Spinal cord (tissue), 10 donors: Measurements from ENCODE around the gene WBP2NL. TPM values are rescaled to one million over a fixed set of nuclear protein-coding genes. Genes with fewer than 3 reads are reported as not detected.

Experiments
- DNase-seq, 6 donors: peaks; one replicate each; pipeline versions ENCODE4 v3.0.0 to v3.0.0-alpha.2; 2013 to 2015; ENCODE audit warnings: low spot score in 6 of 6, low read depth in 4 of 6
- H3K27ac ChIP-seq: one replicate; pipeline ENCODE4 v1.5.1; 2013; ENCODE audit warnings: low read depth, low read length, control low read depth
- H3K27me3 ChIP-seq: one replicate; pipeline ENCODE4 v1.6.1; 2013; ENCODE audit warnings: low read length; ENCODE audit not compliant: control insufficient read depth, insufficient read depth
- H3K36me3 ChIP-seq: one replicate; pipeline ENCODE4 v1.6.1; 2013; ENCODE audit warnings: low read length; ENCODE audit not compliant: control insufficient read depth, insufficient read depth
- H3K4me1 ChIP-seq: one replicate; pipeline ENCODE4 v1.6.1; 2013; ENCODE audit warnings: low read length; ENCODE audit not compliant: control insufficient read depth, insufficient read depth
- H3K4me3 ChIP-seq: one replicate; pipeline ENCODE4 v1.5.1; 2013; ENCODE audit warnings: low read depth, low read length, control low read depth
- H3K9me3 ChIP-seq: one replicate; pipeline ENCODE4 v1.6.1; 2013; ENCODE audit warnings: low read length; ENCODE audit not compliant: control insufficient read depth, insufficient read depth
- WGBS: methylation state at CpG from one replicate; pipeline ENCODE4 v1.1.5; 2013; ENCODE audit warnings: missing lambda C conversion rate; ENCODE audit not compliant: insufficient coverage; 5-methylcytosine and 5-hydroxymethylcytosine counted together
- polyA plus RNA-seq, 2 donors: library from polyadenylated mRNA; unstranded; fragments of 120-200 nt; gene quantifications; one replicate each; pipeline ENCODE4 v1.2.1, GENCODE V29; 2013; ENCODE audit not compliant: insufficient read length in 2 of 2
- total RNA-seq, 2 donors: library from RNA; depleted of rRNA in 1 of 2; stranded (reverse); fragments of 120-200 nt in 1 of 2; fragments of >200 nt in 1 of 2; gene quantifications; one replicate each; pipeline versions ENCODE4 v1.2.3 to v1.2.4, GENCODE V29; 2013 to 2014
- donor health status: healthy.

The WBP2NL gene
- total and polyA plus RNA-seq, 4 donors: 2.4 to 6.2 (median 3.7) TPM

DNA sequence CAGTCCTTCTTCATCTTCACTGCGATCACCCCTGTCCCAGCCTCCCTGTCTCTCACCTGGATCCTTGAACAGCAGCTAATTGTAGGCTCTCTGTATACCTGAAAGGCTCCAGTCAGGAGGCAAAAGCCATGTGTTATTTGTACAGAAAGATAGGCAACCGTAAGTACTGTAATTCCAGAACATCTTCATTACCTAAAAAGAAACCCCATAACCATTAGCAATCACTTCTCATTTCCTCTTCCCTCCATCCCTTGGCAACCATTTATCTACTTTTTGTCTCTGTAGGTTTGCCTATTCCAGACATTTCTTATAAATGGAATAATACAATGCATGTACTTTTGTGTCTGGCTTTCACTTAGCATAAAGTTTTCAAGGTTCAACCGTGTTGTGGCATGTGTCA, 54.2 kb downstream of the WBP2NL start:
- peaks cover 5% of the 10 kb centered on the region for H3K9me3 ChIP-seq
- no peak for DNase-seq
- no peaks in the 10 kb centered on the region for H3K36me3 ChIP-seq
- no peak overlapping the region for H3K27ac ChIP-seq
- no peaks in the 10 kb centered on the region for H3K4me1 ChIP-seq
- WGBS: 90% methylated on average over 2 of the region's 3 CpGs
- H3K4me3 ChIP-seq: no peak overlapping the region
- no peaks in the 10 kb centered on the region for H3K27me3 ChIP-seq

DNA sequence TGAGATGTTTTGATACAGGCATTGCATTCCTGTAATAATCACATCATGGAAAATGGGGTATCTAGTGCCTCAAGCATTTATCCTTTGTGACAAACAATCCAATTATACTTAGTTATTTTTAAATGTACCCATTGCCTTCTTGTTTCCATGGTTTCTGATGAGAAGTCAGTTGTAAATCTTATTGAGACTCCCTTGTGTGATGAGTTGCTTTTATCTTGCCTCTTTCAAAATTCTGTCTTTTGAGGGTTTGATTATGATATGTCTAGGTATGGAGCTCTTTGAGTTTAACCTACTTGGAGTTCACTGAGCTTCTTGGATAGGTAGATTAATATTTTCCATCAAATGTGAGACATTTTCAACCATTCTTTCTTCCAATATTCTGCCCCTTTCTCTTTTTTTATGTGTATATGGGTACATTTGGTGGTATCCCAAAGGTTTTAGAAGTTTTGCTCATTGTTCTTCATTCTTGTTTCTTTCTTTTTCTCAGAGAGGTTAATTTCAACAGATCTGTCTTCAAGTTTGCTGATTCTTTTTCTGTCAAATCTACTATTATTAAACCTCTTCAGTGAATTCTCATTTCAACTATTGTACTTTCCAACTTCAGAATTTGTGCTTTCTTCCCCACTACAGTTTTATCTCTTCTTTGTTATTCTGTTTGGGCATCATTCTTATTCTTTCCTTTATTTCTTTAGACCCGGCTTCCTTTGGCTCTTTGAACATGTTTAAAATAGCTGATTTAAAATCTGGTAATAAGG, 58.3 kb downstream of the WBP2NL start:
- peaks cover 29% of the 10 kb centered on the region for H3K36me3 ChIP-seq
- no peak overlapping the region for H3K4me3 ChIP-seq
- H3K4me1 ChIP-seq: no peaks in the 10 kb centered on the region
- H3K9me3 ChIP-seq: peaks cover 5% of the 10 kb centered on the region
- no peak overlapping the region for H3K27ac ChIP-seq
- no CpG with 5 or more reads among the region's 1 CpG for WGBS
- no peaks in the 10 kb centered on the region for H3K27me3 ChIP-seq
- no peak for DNase-seq

GRCh38 chr22:42060489-42060888, 61.9 kb downstream of the WBP2NL start:
- Histone ChIP-seq H3K4me1 (no peaks in the 10 kb centered on the region), H3K36me3 (peaks cover 43% of the 10 kb centered on the region), H3K27ac (no peak overlapping the region), H3K27me3 (no peaks in the 10 kb centered on the region), H3K9me3 (peaks cover 5% of the 10 kb centered on the region), H3K4me3 (no peak overlapping the region)
- WGBS: 100% methylated on average over 1 of the region's 5 CpGs
- no peak for DNase-seq

- no peak overlapping the region for H3K4me3 ChIP-seq
- H3K36me3 ChIP-seq: peaks cover 49% of the 10 kb centered on the region
- no peak overlapping the region for H3K27ac ChIP-seq
- H3K4me1 ChIP-seq: no peaks in the 10 kb centered on the region
- H3K27me3 ChIP-seq: no peaks in the 10 kb centered on the region
- 97% methylated on average over 7 of the region's 7 CpGs for whole genome bisulfite sequencing
- H3K9me3 ChIP-seq: peaks cover 5% of the 10 kb centered on the region
- DNase-seq: no peak
Measured at GRCh38 chr22:42061041-42061440, 62.5 kb downstream of the WBP2NL start.

DNA sequence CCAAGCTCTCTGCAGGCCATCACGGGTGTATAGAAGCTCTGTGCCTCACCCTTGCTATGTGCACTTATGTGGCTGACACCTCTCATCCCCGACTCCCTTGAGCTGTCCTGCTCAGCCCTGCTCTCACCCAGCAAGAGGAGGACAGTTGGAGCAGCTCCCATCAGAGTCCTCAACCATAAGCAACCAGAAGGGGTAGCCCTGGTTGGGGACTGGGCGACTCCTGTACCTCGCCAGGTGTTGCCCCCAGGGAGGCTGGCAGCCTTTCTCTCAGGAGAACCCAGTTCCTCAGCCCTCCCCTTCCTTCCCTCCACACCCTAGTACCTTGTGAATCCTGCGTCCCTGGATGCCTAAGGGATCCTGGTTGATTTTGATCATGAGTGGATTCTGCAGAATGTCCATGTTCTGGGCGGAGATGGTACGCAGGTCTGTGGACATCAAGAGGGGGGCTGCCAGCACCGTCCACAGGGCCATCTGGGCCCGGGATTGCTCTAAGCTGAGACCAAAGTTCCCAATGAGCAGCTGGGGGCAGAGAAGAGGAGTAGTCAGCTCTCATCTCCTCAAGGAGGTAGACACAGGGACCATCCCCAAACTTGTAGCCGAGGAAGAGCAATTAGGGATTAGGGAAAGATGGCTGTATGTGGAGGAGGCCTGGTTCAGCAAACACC, 64.0 kb downstream of the WBP2NL start:
- Histone ChIP-seq H3K36me3 (peaks cover 65% of the 10 kb centered on the region), H3K9me3 (no peaks in the 10 kb centered on the region), H3K4me1 (no peaks in the 10 kb centered on the region), H3K27ac (no peak overlapping the region), H3K27me3 (no peaks in the 10 kb centered on the region), H3K4me3 (no peak overlapping the region)
- WGBS: 95% methylated on average over 8 of the region's 10 CpGs
- DNase-seq: no peak

DNA sequence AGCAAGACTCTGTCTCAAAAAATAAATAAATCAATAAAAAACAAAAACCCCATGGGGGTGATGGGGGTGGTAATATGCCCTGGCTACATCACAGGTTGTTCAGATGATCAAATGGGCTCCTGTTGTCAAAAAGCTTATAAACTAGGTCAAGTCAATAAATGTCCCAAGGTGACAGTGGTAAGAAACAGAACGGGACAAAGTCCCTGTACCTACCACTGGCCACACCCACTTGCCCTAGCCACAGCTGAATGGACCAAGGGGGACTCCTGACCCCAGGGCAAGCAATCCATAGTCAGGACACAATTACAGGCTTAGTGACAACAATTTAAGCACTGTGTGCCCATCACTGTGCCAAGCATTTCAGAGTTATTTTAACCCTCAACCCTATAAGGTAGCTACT, 66.0 kb downstream of the WBP2NL start:
- 86% methylated on average over 1 of the region's 1 CpG for WGBS
- no peaks in the 10 kb centered on the region for H3K27me3 ChIP-seq
- DNase-seq: no peak
- H3K27ac ChIP-seq: no peak overlapping the region
- no peaks in the 10 kb centered on the region for H3K9me3 ChIP-seq
- H3K4me1 ChIP-seq: peaks cover 6% of the 10 kb centered on the region
- no peak overlapping the region for H3K4me3 ChIP-seq
- peaks cover 65% of the 10 kb centered on the region for H3K36me3 ChIP-seq

DNA sequence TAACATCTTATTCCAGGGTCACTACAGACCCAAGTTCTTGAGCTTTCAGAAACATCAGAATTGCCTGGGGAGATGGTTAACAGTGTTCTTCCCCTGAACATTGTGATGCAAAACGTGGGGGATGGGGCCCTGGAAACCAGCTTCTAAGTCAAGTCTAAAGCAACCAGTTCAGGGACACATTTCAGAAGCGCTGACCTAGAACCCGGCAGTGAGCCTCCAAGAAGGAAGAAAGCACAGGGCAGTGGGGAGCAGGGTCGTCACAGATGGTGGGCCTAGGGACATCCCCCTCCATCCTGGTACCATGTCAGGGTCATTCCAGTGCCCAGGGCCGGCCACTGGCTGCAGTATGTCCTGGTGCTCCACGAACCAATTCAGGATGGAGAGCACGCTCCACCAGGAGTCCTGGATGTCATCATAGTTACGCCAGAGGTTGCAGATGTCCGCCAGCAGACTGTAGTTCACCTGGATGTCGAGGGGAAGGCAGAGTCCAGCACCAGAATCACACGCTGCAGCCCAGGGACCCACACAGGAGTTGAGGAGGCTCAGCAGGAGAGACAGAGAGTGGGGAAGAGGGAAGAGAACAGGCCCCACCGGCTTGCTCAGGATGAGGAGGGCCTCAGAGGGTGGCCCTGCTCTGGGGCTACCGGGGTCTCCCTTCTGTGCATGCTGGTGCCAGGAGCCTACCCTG, 67.0 kb downstream of the WBP2NL start:
- no peak overlapping the region for H3K4me3 ChIP-seq
- peaks cover 16% of the 10 kb centered on the region for H3K4me1 ChIP-seq
- H3K9me3 ChIP-seq: no peaks in the 10 kb centered on the region
- H3K27me3 ChIP-seq: no peaks in the 10 kb centered on the region
- no peak overlapping the region for H3K27ac ChIP-seq
- H3K36me3 ChIP-seq: peaks cover 56% of the 10 kb centered on the region
- DNase-seq: no peak
- 86% methylated on average over 13 of the region's 13 CpGs for WGBS

- Histone ChIP-seq H3K27ac (no peak overlapping the region), H3K9me3 (no peaks in the 10 kb centered on the region), H3K4me3 (no peak overlapping the region), H3K4me1 (peaks cover 21% of the 10 kb centered on the region), H3K27me3 (no peaks in the 10 kb centered on the region), H3K36me3 (peaks cover 49% of the 10 kb centered on the region)
- 95% methylated on average over 7 of the region's 7 CpGs for WGBS
- no peak for DNase-seq
Measured at GRCh38 chr22:42066126-42066761, 67.7 kb downstream of the WBP2NL start.

DNA sequence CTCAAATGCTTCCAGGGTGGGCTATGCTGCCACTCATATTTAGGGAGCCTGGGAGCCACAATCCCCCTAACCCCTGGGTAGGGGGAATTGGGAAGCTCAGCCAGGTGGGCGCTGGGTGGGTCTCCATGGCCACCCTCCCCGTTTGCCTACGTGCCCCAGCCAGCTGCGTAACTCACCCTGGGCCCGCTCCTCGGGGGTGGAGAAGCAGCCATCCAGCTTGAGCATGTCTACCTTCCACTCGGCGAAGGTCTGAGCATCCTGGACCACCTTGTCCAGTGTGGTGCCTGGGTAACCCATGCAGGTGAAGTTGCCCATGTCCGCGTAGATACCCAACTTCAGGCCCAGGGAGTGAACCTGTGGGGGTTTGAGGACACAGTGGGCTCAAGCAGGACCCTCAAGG, 68.3 kb downstream of the WBP2NL start:
- peaks cover 28% of the 10 kb centered on the region for H3K4me1 ChIP-seq
- H3K4me3 ChIP-seq: no peak overlapping the region
- no peaks in the 10 kb centered on the region for H3K27me3 ChIP-seq
- H3K36me3 ChIP-seq: peaks cover 44% of the 10 kb centered on the region
- H3K27ac ChIP-seq: no peak overlapping the region
- DNase-seq: no peak
- no peaks in the 10 kb centered on the region for H3K9me3 ChIP-seq
- WGBS: 93% methylated on average over 10 of the region's 10 CpGs
